ENCODE data around the gene IQCF6. TPM values are rescaled to one million over a fixed set of nuclear protein-coding genes. Genes with fewer than 3 reads are reported as not detected.

The IQCF6 gene
- total RNA-seq, result not detected in 2 replicates

GRCh38 chr3:51779137-51779536, at the start of gene IQCF6:
Gene IQCF6 (minus strand): TSS chr3:51779237. CDS start chr3:51779224, 13 bp downstream.

Other genes starting within 250 kb of the IQCF6 start
- gene RAD54L2, start 240.5 kb downstream of the IQCF6 start, total RNA-seq, result 13.9 and 14.0 TPM in 2 replicates
- gene TEX264, start 108.0 kb downstream of the IQCF6 start, total RNA-seq, result 38.4 and 44.6 TPM in 2 replicates
- gene GRM2, start 72.2 kb downstream of the IQCF6 start, total RNA-seq, result under 0.01 and 0.09 TPM in 2 replicates
- not detected in 2 replicates for gene IQCF2, start 82.4 kb upstream of the IQCF6 start, total RNA-seq
- not detected in 2 replicates for gene IQCF5, start 96.4 kb upstream of the IQCF6 start, total RNA-seq
- gene IQCF1, start 124.1 kb upstream of the IQCF6 start, total RNA-seq, result not detected in 2 replicates
- gene RRP9, start 162.7 kb upstream of the IQCF6 start, total RNA-seq, result 10.0 and 14.8 TPM in 2 replicates
- gene PARP3, start 163.1 kb upstream of the IQCF6 start, total RNA-seq, result 4.7 and 4.9 TPM in 2 replicates
- gene GPR62, start 176.1 kb upstream of the IQCF6 start, total RNA-seq, result under 0.01 TPM in 2 replicates
- 13.1 and 16.9 TPM in 2 replicates for gene PCBP4, start 188.2 kb upstream of the IQCF6 start, total RNA-seq
- gene ABHD14B, start 194.8 kb upstream of the IQCF6 start, total RNA-seq, result 13.6 and 19.2 TPM in 2 replicates
- 4.0 and 4.4 TPM in 2 replicates for gene ABHD14A, start 195.8 kb upstream of the IQCF6 start, total RNA-seq
- gene ACY1, start 204.3 kb upstream of the IQCF6 start, total RNA-seq, result 16.1 and 18.4 TPM in 2 replicates
- gene RPL29, start 216.7 kb upstream of the IQCF6 start, total RNA-seq, result 1,174 and 1,234 TPM in 2 replicates

All from dermis lymphatic vessel endothelial cell (primary cell).